Neuronal stem cell (in vitro differentiated cells): ENCODE data around the gene TNS1.

Source experiments
- DNase-seq: peaks from one replicate; pipeline ENCODE4 v3.0.0-alpha.2; 2013; ENCODE audit warnings: low spot score
- H2AFZ ChIP-seq: one replicate; pipeline ENCODE4 v1.6.1; 2013; ENCODE audit warnings: mild to moderate bottlenecking, low read length, inconsistent platforms
- H2AK5ac ChIP-seq: 2 replicates; pipeline ENCODE4 v1.6.1; 2013; ENCODE audit warnings: low read depth, mild to moderate bottlenecking, inconsistent platforms, low read length, moderate library complexity, mixed read lengths
- H2BK120ac ChIP-seq: 2 replicates; pipeline ENCODE4 v1.6.1; 2013; ENCODE audit warnings: low read depth, mild to moderate bottlenecking, inconsistent platforms, low read length, moderate library complexity, mixed read lengths
- H2BK12ac ChIP-seq: one replicate; pipeline ENCODE4 v1.6.1; 2013; ENCODE audit warnings: low read length, inconsistent platforms
- H2BK15ac ChIP-seq: 2 replicates; pipeline ENCODE4 v1.6.1; 2013; ENCODE audit warnings: mild to moderate bottlenecking, low read length, inconsistent platforms, mixed read lengths
- H2BK5ac ChIP-seq: one replicate; pipeline ENCODE4 v1.6.1; 2013; ENCODE audit warnings: inconsistent platforms, mild to moderate bottlenecking, low read length, moderate library complexity
- H3K14ac ChIP-seq: one replicate; pipeline ENCODE4 v1.6.1; 2013; ENCODE audit warnings: low read length, inconsistent platforms
- H3K18ac ChIP-seq: 2 replicates; pipeline ENCODE4 v1.6.1; 2013; ENCODE audit warnings: low read length, inconsistent platforms
- H3K23ac ChIP-seq: 2 replicates; pipeline ENCODE4 v1.6.1; 2013; ENCODE audit warnings: low read depth, mild to moderate bottlenecking, mixed read lengths, low read length, inconsistent platforms; ENCODE audit not compliant: poor library complexity
- H3K27ac ChIP-seq: replicated peaks from 3 replicates; pipeline ENCODE4 v1.5.1; 2013; ENCODE audit warnings: low read length, inconsistent platforms
- H3K27me3 ChIP-seq, 3 experiments: 2 replicates each; pipeline ENCODE4 v1.6.1; 2013; ENCODE audit warnings: low read length in 3 of 3, mild to moderate bottlenecking in 2 of 3, inconsistent platforms in 1 of 3, low read depth in 1 of 3, mixed read lengths in 1 of 3, moderate library complexity in 1 of 3; ENCODE audit not compliant: control insufficient read depth in 3 of 3, insufficient read depth in 3 of 3
- H3K36me3 ChIP-seq, 2 donors: replicated peaks in 1 of 2; 2 replicates each; pipeline ENCODE4 v1.6.1; 2013; ENCODE audit warnings: low read length in 2 of 2; ENCODE audit not compliant: control insufficient read depth in 2 of 2, insufficient read depth in 2 of 2
- H3K4ac ChIP-seq: 2 replicates; pipeline ENCODE4 v1.6.1; 2013; ENCODE audit warnings: inconsistent platforms, mild to moderate bottlenecking, low read length, moderate library complexity
- H3K4me1 ChIP-seq, 2 donors: 1 replicate in 1 of 2; 2 replicates in 1 of 2; pipeline ENCODE4 v1.6.1; 2013; ENCODE audit warnings: low read length in 2 of 2, low read depth in 1 of 2; ENCODE audit not compliant: control insufficient read depth in 2 of 2, insufficient read depth in 1 of 2
- H3K4me2 ChIP-seq: one replicate; pipeline ENCODE4 v1.6.1; 2013; ENCODE audit warnings: mild to moderate bottlenecking, low read length, inconsistent platforms; ENCODE audit not compliant: insufficient read depth, poor library complexity, severe bottlenecking
- H3K4me3 ChIP-seq, 2 donors: 2 replicates each; pipeline ENCODE4 v1.5.1; 2013; ENCODE audit warnings: low read length in 2 of 2, mild to moderate bottlenecking in 2 of 2, inconsistent platforms in 1 of 2, moderate library complexity in 1 of 2
- H3K79me1 ChIP-seq: one replicate; pipeline ENCODE4 v1.6.1; 2013; ENCODE audit warnings: low read depth, mild to moderate bottlenecking, inconsistent platforms, low read length, moderate library complexity
- H3K9ac ChIP-seq: one replicate; pipeline ENCODE4 v1.6.1; 2013; ENCODE audit warnings: mild to moderate bottlenecking, low read depth, low read length, inconsistent platforms; ENCODE audit not compliant: poor library complexity
- H3K9me3 ChIP-seq, 2 donors: replicated peaks in 1 of 2; 2 replicates each; pipeline versions ENCODE3 to v1.6.1; 2013; ENCODE audit warnings: low read length in 2 of 2, mild to moderate bottlenecking in 2 of 2, inconsistent platforms in 1 of 2, low read depth in 1 of 2, mixed read lengths in 1 of 2, moderate library complexity in 1 of 2; ENCODE audit not compliant: control insufficient read depth in 2 of 2, insufficient read depth in 1 of 2
- H4K8ac ChIP-seq: one replicate; pipeline ENCODE4 v1.6.1; 2013; ENCODE audit warnings: low read depth, mild to moderate bottlenecking, inconsistent platforms, low read length, moderate library complexity
- H4K91ac ChIP-seq: one replicate; pipeline ENCODE4 v1.6.1; 2013; ENCODE audit warnings: low read length, low read depth, mild to moderate bottlenecking, inconsistent platforms; ENCODE audit not compliant: poor library complexity
- WGBS, 2 donors: extraction: QIAGEN DNeasy Blood & Tissue Kit; methylation state at CpG; one replicate each; pipeline ENCODE4 v1.1.7; 2013; ENCODE audit warnings: missing lambda C conversion rate in 2 of 2, mixed read lengths in 1 of 2; ENCODE audit not compliant: insufficient read length in 2 of 2, insufficient replicate concordance in 1 of 2; ENCODE audit errors: extremely low coverage in 2 of 2; 5-methylcytosine and 5-hydroxymethylcytosine counted together

TNS1 gene

GRCh38 chr2:217988014-217988839, 14.6 kb downstream of the TNS1 start:
- H3K9ac ChIP-seq = no peak overlapping the region
- DNase-seq = peak; percentile 79
- no peak overlapping the region for H2AFZ ChIP-seq
- H3K18ac ChIP-seq = peak overlapping the region; percentile 56
- no peak overlapping the region for H3K14ac ChIP-seq
- H4K91ac ChIP-seq = no peak overlapping the region
- no peak overlapping the region for H2BK12ac ChIP-seq
- peak overlapping the region; percentile 16 for H3K23ac ChIP-seq
- H3K4me1 ChIP-seq = peaks cover 0 to 2% of the 10 kb centered on the region in 2 donors
- H3K9me3 ChIP-seq = peaks cover 0 to 2% of the 10 kb centered on the region in 2 donors
- H2BK120ac ChIP-seq = no peak overlapping the region
- no peak overlapping the region for H2BK5ac ChIP-seq
- peak overlapping the region; percentile 59 for H2BK15ac ChIP-seq
- H3K27me3 ChIP-seq = no peaks in the 10 kb centered on the region
- no CpG with 5 or more reads among the region's 13 CpGs for WGBS, 2 donors
- H3K4me3 ChIP-seq = no peak overlapping the region
- no peak overlapping the region for H3K4ac ChIP-seq
- H3K27ac ChIP-seq = no peak overlapping the region
- H2AK5ac ChIP-seq = peak overlapping the region; percentile 63
- H4K8ac ChIP-seq = no peak overlapping the region
- H3K4me2 ChIP-seq = no peak overlapping the region
- H3K36me3 ChIP-seq = no peaks in the 10 kb centered on the region
- no peaks in the 10 kb centered on the region for H3K79me1 ChIP-seq

GRCh38 chr2:217987391-217987790, 15.4 kb downstream of the TNS1 start:
- H2BK5ac ChIP-seq = no peak overlapping the region
- peaks cover 0 to 2% of the 10 kb centered on the region in 2 donors for H3K4me1 ChIP-seq
- no peak overlapping the region for H2AFZ ChIP-seq
- H3K9ac ChIP-seq = no peak overlapping the region
- H3K27me3 ChIP-seq = no peaks in the 10 kb centered on the region
- no peak for DNase-seq
- peaks cover 0 to 2% of the 10 kb centered on the region in 2 donors for H3K9me3 ChIP-seq
- no peak overlapping the region for H2BK15ac ChIP-seq
- H3K18ac ChIP-seq = no peak overlapping the region
- WGBS, 2 donors = no CpG with 5 or more reads among the region's 4 CpGs
- H3K4me3 ChIP-seq = no peak overlapping the region
- H3K23ac ChIP-seq = no peak overlapping the region
- H3K36me3 ChIP-seq = no peaks in the 10 kb centered on the region
- no peak overlapping the region for H3K27ac ChIP-seq
- no peak overlapping the region for H2BK12ac ChIP-seq
- no peaks in the 10 kb centered on the region for H3K79me1 ChIP-seq
- H4K8ac ChIP-seq = no peak overlapping the region
- no peak overlapping the region for H2AK5ac ChIP-seq
- H4K91ac ChIP-seq = no peak overlapping the region
- H2BK120ac ChIP-seq = no peak overlapping the region
- no peak overlapping the region for H3K4me2 ChIP-seq
- no peak overlapping the region for H3K14ac ChIP-seq
- no peak overlapping the region for H3K4ac ChIP-seq

GRCh38 chr2:217986256-217986961, 16.4 kb downstream of the TNS1 start:
- Histone ChIP-seq H3K9me3 (peaks cover 0 to 2% of the 10 kb centered on the region in 2 donors), H2BK120ac (no peak overlapping the region), H3K79me1 (no peaks in the 10 kb centered on the region), H2AK5ac (no peak overlapping the region), H3K4ac (no peak overlapping the region), H4K91ac (no peak overlapping the region), H2BK12ac (no peak overlapping the region), H3K9ac (no peak overlapping the region), H3K27me3 (no peaks in the 10 kb centered on the region), H3K4me1 (peaks cover 0 to 3% of the 10 kb centered on the region in 2 donors), H2AFZ (no peak overlapping the region), H2BK15ac (no peak overlapping the region), H3K4me3 (no peak overlapping the region), H3K27ac (no peak overlapping the region), H3K14ac (no peak overlapping the region), H3K23ac (no peak overlapping the region), H3K4me2 (no peak overlapping the region), H3K18ac (peak overlapping the region; percentile 29), H2BK5ac (no peak overlapping the region), H3K36me3 (no peaks in the 10 kb centered on the region), H4K8ac (no peak overlapping the region)
- WGBS, 2 donors = no CpG with 5 or more reads among the region's 16 CpGs
- DNase-seq = no peak
